DOHH2 (cell line): ENCODE measurements around the gene TULP4.
"Not testable (repeated sequence)": the region's sequence is repeated elsewhere in the genome, so short reads cannot be mapped to it uniquely, and the experiment has no call there.

Experiments used
- H3F3A ChIP-seq: fragments of 200-600 bp; sonication (generic), shearing (Covaris generic); 2 replicates; pipeline ENCODE4 v1.6.0; 2016; ENCODE audit warnings: antibody characterized with exemption, mild to moderate bottlenecking; ENCODE audit not compliant: control insufficient read depth, insufficient read depth
- H3K27ac ChIP-seq: fragments of 200-600 bp; sonication (generic); 2 replicates; pipeline ENCODE4 v1.5.1; 2014; ENCODE audit warnings: low read depth, mild to moderate bottlenecking, low read length, moderate library complexity
- H3K27me3 ChIP-seq: fragments of 200-600 bp; sonication (generic); 2 replicates; pipeline ENCODE4 v1.6.1; 2014; ENCODE audit warnings: mild to moderate bottlenecking, low read length, mixed read lengths; ENCODE audit not compliant: control insufficient read depth
- H3K36me3 ChIP-seq: fragments of 200-600 bp; sonication (generic); 2 replicates; pipeline ENCODE4 v1.6.1; 2014; ENCODE audit warnings: mild to moderate bottlenecking, low read length, moderate library complexity, mixed read lengths; ENCODE audit not compliant: control insufficient read depth
- H3K4me1 ChIP-seq: fragments of 200-600 bp; sonication (generic); 2 replicates; pipeline ENCODE4 v1.6.1; 2014; ENCODE audit warnings: mild to moderate bottlenecking, low read length, mixed read lengths; ENCODE audit not compliant: control insufficient read depth
- H3K4me2 ChIP-seq: fragments of 200-600 bp; sonication (generic); 2 replicates; pipeline ENCODE4 v1.6.0; 2014; ENCODE audit warnings: mild to moderate bottlenecking, low read length, moderate library complexity
- H3K4me3 ChIP-seq: fragments of 200-600 bp; sonication (generic); 2 replicates; pipeline ENCODE4 v1.5.1; 2014; ENCODE audit warnings: mild to moderate bottlenecking, low read length, mixed read lengths
- H3K79me2 ChIP-seq: fragments of 200-600 bp; sonication (generic); 2 replicates; pipeline ENCODE4 v1.6.1; 2014; ENCODE audit warnings: mild to moderate bottlenecking, low read length, mixed read lengths; ENCODE audit not compliant: control insufficient read depth
- H3K9me2 ChIP-seq: fragments of 200-600 bp; sonication (generic); replicated peaks from 2 replicates; pipeline ENCODE4 v1.6.1; 2014; ENCODE audit warnings: mild to moderate bottlenecking, low read length, mixed read lengths; ENCODE audit not compliant: control insufficient read depth
- H3K9me3 ChIP-seq: fragments of 200-600 bp; sonication (generic); 2 replicates; pipeline ENCODE4 v1.6.1; 2014; ENCODE audit warnings: antibody characterized with exemption, low read length, mixed read lengths; ENCODE audit not compliant: control insufficient read depth, insufficient read depth
- H4K20me1 ChIP-seq: fragments of 200-600 bp; sonication (generic); 2 replicates; pipeline ENCODE4 v1.6.0; 2014; ENCODE audit warnings: low read depth, mild to moderate bottlenecking, antibody characterized with exemption, low read length, moderate library complexity; ENCODE audit not compliant: control insufficient read depth, insufficient read depth
- CTCF ChIP-seq: fragments of 200-600 bp; sonication (generic); IDR thresholded peaks from one replicate; pipeline ENCODE4 v1.5.1; 2014; ENCODE audit warnings: antibody characterized with exemption, mild to moderate bottlenecking, low read depth, low read length; ENCODE audit not compliant: poor library complexity, severe bottlenecking
- EZH2phosphoT487 ChIP-seq: fragments of 200-600 bp; sonication (generic); IDR thresholded peaks from 2 replicates; pipeline ENCODE4 v1.6.1; 2017; ENCODE audit warnings: borderline replicate concordance, mild to moderate bottlenecking, antibody characterized with exemption, low read length, moderate library complexity, mixed read lengths

Gene TULP4

GRCh38 chr6:158552796-158553138 lies 240.5 kb downstream of the TULP4 start:
- H3K36me3 ChIP-seq, result no peaks in the 10 kb centered on the region
- no peaks in the 10 kb centered on the region for H4K20me1 ChIP-seq
- no peaks in the 10 kb centered on the region for H3K9me3 ChIP-seq
- H3K79me2 ChIP-seq, result no peaks in the 10 kb centered on the region
- no peaks in the 10 kb centered on the region for H3K4me1 ChIP-seq
- H3K9me2 ChIP-seq, result no peaks in the 10 kb centered on the region
- no peak overlapping the region for H3K4me3 ChIP-seq
- peaks cover 9% of the 10 kb centered on the region for H3K27me3 ChIP-seq
- TF ChIP-seq EZH2phosphoT487 (no peak), CTCF (no peak)
- no peak overlapping the region for H3K27ac ChIP-seq
- no peak overlapping the region for H3K4me2 ChIP-seq
- no peaks in the 10 kb centered on the region for H3F3A ChIP-seq

- TF ChIP-seq CTCF (no peak), EZH2phosphoT487 (no peak)
Observed at GRCh38 chr6:158554611-158555361, 242.5 kb downstream of the TULP4 start.

GRCh38 chr6:158556113-158556512 lies 243.8 kb downstream of the TULP4 start:
- H3K27me3 ChIP-seq, result peaks cover 9% of the 10 kb centered on the region
- no peaks in the 10 kb centered on the region for H3K9me2 ChIP-seq
- TF ChIP-seq EZH2phosphoT487, result no peak
- TF ChIP-seq CTCF, result no peak
- no peak overlapping the region for H3K4me3 ChIP-seq
- no peak overlapping the region for H3K4me2 ChIP-seq
- no peaks in the 10 kb centered on the region for H3K36me3 ChIP-seq
- H3K4me1 ChIP-seq, result peaks cover 15% of the 10 kb centered on the region
- no peaks in the 10 kb centered on the region for H3F3A ChIP-seq
- H3K9me3 ChIP-seq, result no peaks in the 10 kb centered on the region
- no peak overlapping the region for H3K27ac ChIP-seq
- peaks cover 8% of the 10 kb centered on the region for H3K79me2 ChIP-seq
- 0 out of 2 replicates have a peak, but pooled peaks cover 1% of the 10 kb centered on the region for H4K20me1 ChIP-seq

More at GRCh38 chr6:158554611-158555361, 242.5 kb downstream of the TULP4 start:
- Histone ChIP-seq H3K27ac (no peak overlapping the region), H3K9me3 (no peaks in the 10 kb centered on the region), H3K4me1 (peaks cover 9% of the 10 kb centered on the region), H3K4me2 (no peak overlapping the region), H3K4me3 (no peak overlapping the region), H4K20me1 (no peaks in the 10 kb centered on the region), H3K27me3 (peaks cover 9% of the 10 kb centered on the region), H3F3A (no peaks in the 10 kb centered on the region), H3K9me2 (no peaks in the 10 kb centered on the region), H3K79me2 (no peaks in the 10 kb centered on the region), H3K36me3 (no peaks in the 10 kb centered on the region)

GRCh38 chr6:158557110-158557509 lies 244.8 kb downstream of the TULP4 start:
- Histone ChIP-seq H3K79me2 (peaks cover 18% of the 10 kb centered on the region), H3K4me1 (peaks cover 24% of the 10 kb centered on the region)
- H3K27ac ChIP-seq, H3K9me2 ChIP-seq, H3K9me3 ChIP-seq, H3K4me3 ChIP-seq, H3K27me3 ChIP-seq, H4K20me1 ChIP-seq, H3F3A ChIP-seq, H3K36me3 ChIP-seq, H3K4me2 ChIP-seq: not testable (repeated sequence)
